Gastrocnemius medialis (tissue), 4 donors: ENCODE measurements around the gene DNAJB6. TPM values are rescaled to one million over a fixed set of nuclear protein-coding genes. Genes with fewer than 3 reads are reported as not detected.

Source experiments
- ATAC-seq, 2 donors: fragments of 150-250 bp; one replicate each; pipeline ENCODE4 v1.9.1; 2016
- DNase-seq, 2 donors: peaks; one replicate each; pipeline ENCODE4 v3.0.0-alpha.2; 2019
- H3K27ac ChIP-seq, 4 donors: fragments of 200-600 bp; sonication (generic); 1 replicate in 1 of 4; 2 replicates in 3 of 4; pipeline ENCODE4 v1.5.1; 2016 to 2018; ENCODE audit warnings: mild to moderate bottlenecking in 2 of 4, moderate library complexity in 1 of 4
- H3K27me3 ChIP-seq, 3 donors: fragments of 200-600 bp; sonication (generic) in 2 of 3; 1 replicate in 1 of 3; 2 replicates in 2 of 3; pipeline versions ENCODE4 v1.5.1 to v1.6.0; 2016 to 2019; ENCODE audit warnings: mild to moderate bottlenecking in 1 of 3, moderate library complexity in 1 of 3
- H3K36me3 ChIP-seq, 2 donors: fragments of 200-600 bp; sonication (generic) in 1 of 2; one replicate each; pipeline ENCODE4 v1.5.1; 2017 to 2018
- H3K4me1 ChIP-seq, 2 donors: fragments of 200-600 bp; sonication (generic) in 1 of 2; one replicate each; pipeline ENCODE4 v1.5.1; 2016 to 2017; ENCODE audit warnings: mild to moderate bottlenecking in 2 of 2
- H3K4me3 ChIP-seq, 4 donors: fragments of 200-600 bp; sonication (generic) in 3 of 4; 1 replicate in 1 of 4; 2 replicates in 3 of 4; pipeline ENCODE4 v1.5.1; 2016 to 2019; ENCODE audit warnings: mild to moderate bottlenecking in 2 of 4
- H3K9me3 ChIP-seq, 3 donors: fragments of 200-600 bp; sonication (generic) in 2 of 3; 1 replicate in 1 of 3; 2 replicates in 2 of 3; pipeline ENCODE4 v1.5.1; 2016 to 2019
- POLR2A ChIP-seq, 2 donors: fragments of 450-650 bp; IDR thresholded peaks; one replicate each; pipeline ENCODE4 v1.6.1; 2017; ENCODE audit warnings: antibody characterized with exemption in 2 of 2, mild to moderate bottlenecking in 2 of 2, moderate library complexity in 2 of 2
- in situ Hi-C, 4 donors: fragments of 200-750 bp; cut with MboI; loops; one replicate each; pipeline versions ENCODE4 v1.15.0 to v1.8.0; 2017; ENCODE audit warnings: low sequenced_read_pairs in 4 of 4
- intact Hi-C: fragments of 100-400 bp; cut with DNase I; formaldehyde crosslinking; loops from one replicate; pipeline ENCODE4 v1.15.1; 2023; ENCODE audit warnings: low total_unique reads
- total RNA-seq, 4 donors: library from RNA; depleted of rRNA; stranded (reverse); fragments of >200 nt; gene quantifications; one replicate each; pipeline versions ENCODE4 v1.1.0 to v1.2.3, GENCODE V29; 2016
- TF ChIP-seq, protein P1 (sequence below), 5 experiments: fragments of 450-650 bp in 3 of 5; fragments of 200-600 bp in 2 of 5; sonication (generic) in 2 of 5; IDR thresholded peaks in 4 of 5; conservative IDR thresholded peaks in 1 of 5; 1 replicate in 4 of 5; 2 replicates in 1 of 5; pipeline ENCODE4 v1.5.1; 2016 to 2019; ENCODE audit warnings: antibody characterized with exemption in 5 of 5, mild to moderate bottlenecking in 3 of 5, moderate library complexity in 3 of 5

DNAJB6 gene
- total RNA-seq, 4 donors from 2014 or later = 130 to 269 (median 188) TPM

- Histone ChIP-seq H3K36me3 (peaks cover 0 to 28% of the 10 kb centered on the region in 2 donors), H3K4me1 (no peaks in the 10 kb centered on the region), H3K27me3 (no peaks in the 10 kb centered on the region), H3K9me3 (no peaks in the 10 kb centered on the region), H3K4me3 (no peak overlapping the region), H3K27ac (no peak overlapping the region)
- no peak for TF ChIP-seq POLR2A (IDR thresholded peaks at IDR 0.05)
- TF ChIP-seq, protein P1, sequence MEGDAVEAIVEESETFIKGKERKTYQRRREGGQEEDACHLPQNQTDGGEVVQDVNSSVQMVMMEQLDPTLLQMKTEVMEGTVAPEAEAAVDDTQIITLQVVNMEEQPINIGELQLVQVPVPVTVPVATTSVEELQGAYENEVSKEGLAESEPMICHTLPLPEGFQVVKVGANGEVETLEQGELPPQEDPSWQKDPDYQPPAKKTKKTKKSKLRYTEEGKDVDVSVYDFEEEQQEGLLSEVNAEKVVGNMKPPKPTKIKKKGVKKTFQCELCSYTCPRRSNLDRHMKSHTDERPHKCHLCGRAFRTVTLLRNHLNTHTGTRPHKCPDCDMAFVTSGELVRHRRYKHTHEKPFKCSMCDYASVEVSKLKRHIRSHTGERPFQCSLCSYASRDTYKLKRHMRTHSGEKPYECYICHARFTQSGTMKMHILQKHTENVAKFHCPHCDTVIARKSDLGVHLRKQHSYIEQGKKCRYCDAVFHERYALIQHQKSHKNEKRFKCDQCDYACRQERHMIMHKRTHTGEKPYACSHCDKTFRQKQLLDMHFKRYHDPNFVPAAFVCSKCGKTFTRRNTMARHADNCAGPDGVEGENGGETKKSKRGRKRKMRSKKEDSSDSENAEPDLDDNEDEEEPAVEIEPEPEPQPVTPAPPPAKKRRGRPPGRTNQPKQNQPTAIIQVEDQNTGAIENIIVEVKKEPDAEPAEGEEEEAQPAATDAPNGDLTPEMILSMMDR (IDR thresholded peaks at IDR 0.05 in 4 of 5, conservative IDR thresholded peaks at IDR 0.05 in 1 of 5) = no peak
- DNase-seq (no peak), ATAC-seq (no peak)
- intact Hi-C loops = no loop called here
- in situ Hi-C loops = loop anchor here in 1 of 4 donors (25.0 kb wide), 1 partner anchor 150 kb away; no protein-coding TSS in a partner anchor
Measured at GRCh38 chr7:157412021-157412443, 75.2 kb downstream of the DNAJB6 start.

DNA sequence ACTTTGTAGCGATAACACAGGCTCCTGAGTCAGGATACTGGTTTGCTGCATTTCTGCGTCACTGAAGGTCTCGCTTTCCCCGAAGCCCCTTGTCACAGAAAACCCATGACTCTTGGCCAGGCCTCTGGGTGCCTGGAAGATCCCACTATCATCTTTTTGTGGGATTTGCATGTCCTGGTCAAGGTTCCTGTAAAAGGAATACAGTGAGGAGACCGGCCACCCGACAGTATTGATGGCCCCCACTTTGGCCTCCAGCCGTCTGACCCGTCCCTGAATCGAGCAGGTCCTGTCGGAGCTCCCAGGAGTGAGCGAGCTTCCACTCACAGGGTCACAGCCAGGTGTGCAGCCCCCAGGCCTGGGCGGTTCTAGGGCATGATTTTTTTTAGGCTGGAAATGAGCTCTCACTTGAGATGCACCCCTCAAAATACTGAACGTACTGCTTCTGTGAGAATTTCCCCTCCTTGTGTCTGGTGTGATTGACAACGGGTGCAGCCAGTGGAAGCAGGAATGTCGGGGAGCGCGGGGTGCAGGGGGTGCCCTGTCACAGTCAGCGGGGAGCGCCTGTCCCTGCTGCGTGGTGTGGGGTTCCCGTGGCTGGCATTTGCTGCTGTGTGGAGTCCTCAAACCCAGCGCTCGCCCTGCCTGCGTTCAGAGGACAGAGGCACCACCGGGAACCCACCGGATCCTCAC lies 75.8 kb downstream of the DNAJB6 start:
- no peak for ATAC-seq

DNA sequence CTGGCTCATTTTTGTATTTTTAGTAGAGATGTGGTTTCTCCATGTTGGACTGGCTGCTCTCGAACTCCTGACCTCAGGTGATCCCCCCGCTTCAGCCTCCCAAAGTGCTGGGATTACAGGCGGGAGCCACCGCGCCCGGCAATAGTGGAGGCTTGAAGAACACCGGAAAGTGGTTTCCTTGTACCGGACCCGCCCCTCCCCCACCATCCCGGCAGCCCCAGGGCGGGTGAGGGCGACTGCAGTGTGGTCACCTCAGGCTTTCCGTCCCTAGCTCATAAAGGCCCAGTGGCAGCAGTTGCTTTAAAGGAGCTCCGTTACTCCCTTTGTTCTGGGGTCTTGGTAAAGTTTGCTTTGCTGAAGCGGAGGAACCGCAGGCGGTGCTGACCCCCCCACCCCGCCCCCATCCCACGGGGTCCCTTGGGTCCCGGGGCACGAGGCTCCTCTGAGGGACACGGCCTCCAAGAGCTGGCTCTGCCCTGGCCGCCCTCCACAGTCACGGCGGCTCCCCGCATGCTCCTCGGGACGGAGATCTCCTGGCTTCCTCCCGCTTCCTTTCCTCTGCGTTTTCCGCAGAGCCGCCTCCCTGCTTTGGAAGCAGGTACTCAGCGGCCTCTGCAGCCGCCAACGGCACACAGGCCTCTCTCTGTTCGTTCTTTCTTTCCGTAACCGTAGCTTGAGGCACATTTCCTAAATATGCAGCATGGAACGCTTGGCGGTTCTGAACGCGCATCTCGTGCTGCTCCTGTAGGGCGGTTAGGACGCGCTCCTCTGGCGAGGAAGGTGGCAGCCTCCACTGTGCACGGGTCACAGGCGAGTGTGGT lies 77.3 kb downstream of the DNAJB6 start:
- no peak overlapping the region for H3K4me3 ChIP-seq
- no peaks in the 10 kb centered on the region for H3K27me3 ChIP-seq
- H3K9me3 ChIP-seq = no peaks in the 10 kb centered on the region
- in situ Hi-C loops = loop anchor here in 1 of 4 donors (25.0 kb wide), 1 partner anchor 152 kb away; no protein-coding TSS in a partner anchor
- no peak for TF ChIP-seq POLR2A (IDR thresholded peaks at IDR 0.05)
- TF ChIP-seq, protein P1 (IDR thresholded peaks at IDR 0.05 in 4 of 5, conservative IDR thresholded peaks at IDR 0.05 in 1 of 5) = no peak
- ATAC-seq (no peak), DNase-seq (no peak)
- H3K27ac ChIP-seq = peak overlapping the region in 1 of 4 donors; percentile 16
- H3K36me3 ChIP-seq = peaks cover 0 to 34% of the 10 kb centered on the region in 2 donors
- no peaks in the 10 kb centered on the region for H3K4me1 ChIP-seq
- intact Hi-C loops = no loop called here

More for the DNA sequence above, 75.8 kb downstream of the DNAJB6 start:
- DNase-seq = no peak
- intact Hi-C loops (no loop called here), in situ Hi-C loops (loop anchor here in 1 of 4 donors (25.0 kb wide), 1 partner anchor 150 kb away; no protein-coding TSS in a partner anchor)
- H3K4me3 ChIP-seq = no peak overlapping the region
- H3K27me3 ChIP-seq = no peaks in the 10 kb centered on the region
- H3K27ac ChIP-seq = no peak overlapping the region
- H3K9me3 ChIP-seq = no peaks in the 10 kb centered on the region
- H3K4me1 ChIP-seq = no peaks in the 10 kb centered on the region
- no peak for TF ChIP-seq POLR2A (IDR thresholded peaks at IDR 0.05)
- TF ChIP-seq, protein P1 (IDR thresholded peaks at IDR 0.05 in 4 of 5, conservative IDR thresholded peaks at IDR 0.05 in 1 of 5) = no peak
- peaks cover 0 to 34% of the 10 kb centered on the region in 2 donors for H3K36me3 ChIP-seq

DNA sequence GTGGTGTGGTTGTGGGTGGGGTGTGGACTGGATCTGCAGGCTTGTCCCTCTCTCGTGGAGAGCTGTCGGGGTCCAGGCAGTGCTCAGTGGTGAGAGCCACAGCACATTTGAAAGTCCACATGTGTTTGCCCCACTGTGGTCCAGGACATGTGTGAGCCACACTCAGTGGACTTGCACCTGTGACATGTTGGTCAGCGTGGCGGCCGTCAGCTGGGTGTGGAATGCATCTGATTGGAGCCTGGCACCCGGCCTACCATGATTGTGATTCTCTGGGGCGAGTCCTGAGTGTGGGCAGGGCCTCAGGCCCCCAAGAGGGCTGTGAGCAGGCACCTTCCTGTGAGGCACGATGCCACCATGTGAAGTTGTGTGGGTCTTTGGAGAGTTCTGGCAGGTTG lies 77.9 kb downstream of the DNAJB6 start:
- DNase-seq (no peak), ATAC-seq (no peak)
- Histone ChIP-seq H3K4me3 (no peak overlapping the region), H3K9me3 (no peaks in the 10 kb centered on the region), H3K4me1 (no peaks in the 10 kb centered on the region), H3K36me3 (peaks cover 0 to 34% of the 10 kb centered on the region in 2 donors), H3K27me3 (no peaks in the 10 kb centered on the region), H3K27ac (peak overlapping the region in 1 of 4 donors; percentile 16)
- in situ Hi-C loops = loop anchor here in 1 of 4 donors (25.0 kb wide), 1 partner anchor 152 kb away; no protein-coding TSS in a partner anchor
- TF ChIP-seq, protein P1 (IDR thresholded peaks at IDR 0.05 in 4 of 5, conservative IDR thresholded peaks at IDR 0.05 in 1 of 5) = no peak
- TF ChIP-seq POLR2A (IDR thresholded peaks at IDR 0.05) = no peak
- intact Hi-C loops = no loop called here
